ENCODE results near the gene BEST2. TPM values are rescaled to one million over a fixed set of nuclear protein-coding genes. Genes with fewer than 3 reads are reported as not detected.
"Not testable (repeated sequence)": the region's sequence is repeated elsewhere in the genome, so short reads cannot be mapped to it uniquely, and the experiment has no call there.

BEST2 gene
- total RNA-seq, 1 donor from 2014 or later: not detected

DNA sequence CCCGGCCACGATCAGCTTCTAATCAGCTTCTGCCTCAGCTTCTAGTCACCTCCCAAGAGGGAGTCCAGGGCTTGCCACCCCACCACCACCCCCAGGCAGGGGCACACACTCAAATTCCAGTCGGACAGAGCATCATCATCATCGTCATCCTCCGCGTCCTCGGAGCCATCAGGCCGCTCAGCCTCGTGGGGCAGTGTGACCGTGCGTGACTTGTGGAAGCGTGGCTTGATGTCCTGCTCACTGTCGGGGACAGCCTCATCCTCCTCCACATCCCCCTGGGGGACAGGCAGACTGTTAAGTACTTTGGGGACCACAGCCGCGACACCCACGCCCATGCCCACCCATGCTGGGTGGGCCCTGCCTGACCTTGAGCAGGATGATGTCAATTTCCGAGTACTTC is 40.4 kb upstream of the BEST2 start:
- no peak overlapping the region for H3K27ac ChIP-seq
- H3K4me3 ChIP-seq: no peak overlapping the region
- intact Hi-C loops (cut with DNase I): no loop called here
- no peaks in the 10 kb centered on the region for H3K9me3 ChIP-seq
- TF ChIP-seq, protein P1, sequence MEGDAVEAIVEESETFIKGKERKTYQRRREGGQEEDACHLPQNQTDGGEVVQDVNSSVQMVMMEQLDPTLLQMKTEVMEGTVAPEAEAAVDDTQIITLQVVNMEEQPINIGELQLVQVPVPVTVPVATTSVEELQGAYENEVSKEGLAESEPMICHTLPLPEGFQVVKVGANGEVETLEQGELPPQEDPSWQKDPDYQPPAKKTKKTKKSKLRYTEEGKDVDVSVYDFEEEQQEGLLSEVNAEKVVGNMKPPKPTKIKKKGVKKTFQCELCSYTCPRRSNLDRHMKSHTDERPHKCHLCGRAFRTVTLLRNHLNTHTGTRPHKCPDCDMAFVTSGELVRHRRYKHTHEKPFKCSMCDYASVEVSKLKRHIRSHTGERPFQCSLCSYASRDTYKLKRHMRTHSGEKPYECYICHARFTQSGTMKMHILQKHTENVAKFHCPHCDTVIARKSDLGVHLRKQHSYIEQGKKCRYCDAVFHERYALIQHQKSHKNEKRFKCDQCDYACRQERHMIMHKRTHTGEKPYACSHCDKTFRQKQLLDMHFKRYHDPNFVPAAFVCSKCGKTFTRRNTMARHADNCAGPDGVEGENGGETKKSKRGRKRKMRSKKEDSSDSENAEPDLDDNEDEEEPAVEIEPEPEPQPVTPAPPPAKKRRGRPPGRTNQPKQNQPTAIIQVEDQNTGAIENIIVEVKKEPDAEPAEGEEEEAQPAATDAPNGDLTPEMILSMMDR (IDR thresholded peaks at IDR 0.05): no peak
- no peak for DNase-seq
- no peak for ATAC-seq
- H3K36me3 ChIP-seq: peaks cover 91% of the 10 kb centered on the region
- no peaks in the 10 kb centered on the region for H3K27me3 ChIP-seq
- H3K4me1 ChIP-seq: no peaks in the 10 kb centered on the region

GRCh38 chr19:12712077-12712476 is 39.5 kb upstream of the BEST2 start:
- H3K27ac ChIP-seq; ATAC-seq; intact Hi-C loops (cut with DNase I); H3K9me3 ChIP-seq; H3K4me1 ChIP-seq; H3K4me3 ChIP-seq; H3K27me3 ChIP-seq; DNase-seq: not testable (repeated sequence)
- TF ChIP-seq, protein P1 (IDR thresholded peaks at IDR 0.05): peak; percentile 35
- peaks cover 82% of the 10 kb centered on the region for H3K36me3 ChIP-seq

- H3K4me3 ChIP-seq; intact Hi-C loops (cut with DNase I); H3K9me3 ChIP-seq; H3K4me1 ChIP-seq; DNase-seq; H3K27me3 ChIP-seq; ATAC-seq; H3K27ac ChIP-seq: not testable (repeated sequence)
- H3K36me3 ChIP-seq: peaks cover 82% of the 10 kb centered on the region
Measured at GRCh38 chr19:12713304-12713703, 38.3 kb upstream of the BEST2 start.

DNA sequence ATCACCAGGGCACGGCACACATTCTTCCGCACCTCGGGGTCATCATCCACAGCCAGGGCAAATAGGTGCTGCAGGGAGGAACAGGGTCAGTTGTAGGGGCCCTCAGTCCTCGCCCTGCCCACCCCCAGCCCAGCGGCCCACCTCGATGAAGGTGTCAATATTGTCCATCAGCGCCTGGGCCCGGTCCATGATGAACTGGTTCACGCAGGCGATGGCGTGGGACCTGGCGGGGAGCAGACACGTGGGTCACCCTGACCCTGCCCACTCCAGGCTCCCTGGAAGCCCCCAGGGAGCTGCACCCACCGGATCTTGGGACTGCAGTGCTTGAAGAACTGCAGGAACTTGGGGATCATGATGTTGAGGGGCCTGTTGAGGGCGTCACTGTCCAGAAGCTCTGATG is 36.5 kb upstream of the BEST2 start:
- TF ChIP-seq, protein P1 (IDR thresholded peaks at IDR 0.05): no peak
- DNase-seq: no peak
- no peaks in the 10 kb centered on the region for H3K4me1 ChIP-seq
- H3K9me3 ChIP-seq: no peaks in the 10 kb centered on the region
- H3K36me3 ChIP-seq: peaks cover 72% of the 10 kb centered on the region
- H3K4me3 ChIP-seq: no peak overlapping the region
- no peaks in the 10 kb centered on the region for H3K27me3 ChIP-seq
- no peak for ATAC-seq
- H3K27ac ChIP-seq: no peak overlapping the region
- intact Hi-C loops (cut with DNase I): no loop called here

- ATAC-seq (no peak), DNase-seq (no peak)
- intact Hi-C loops (cut with DNase I): no loop called here
- Histone ChIP-seq H3K4me3 (no peak overlapping the region), H3K27ac (no peak overlapping the region), H3K4me1 (peaks cover 7% of the 10 kb centered on the region), H3K36me3 (peaks cover 64% of the 10 kb centered on the region), H3K27me3 (no peaks in the 10 kb centered on the region), H3K9me3 (no peaks in the 10 kb centered on the region)
- TF ChIP-seq, protein P1 (IDR thresholded peaks at IDR 0.05): no peak
Measured at GRCh38 chr19:12715929-12716328, 35.7 kb upstream of the BEST2 start.

- H3K27ac ChIP-seq: no peak overlapping the region
- H3K4me3 ChIP-seq: peak overlapping the region; percentile 63
- H3K27me3 ChIP-seq: no peaks in the 10 kb centered on the region
- ATAC-seq (no peak), DNase-seq (no peak)
- peaks cover 24% of the 10 kb centered on the region for H3K36me3 ChIP-seq
- intact Hi-C loops (cut with DNase I): no loop called here
- H3K9me3 ChIP-seq: no peaks in the 10 kb centered on the region
- TF ChIP-seq, protein P1 (IDR thresholded peaks at IDR 0.05): no peak
- peaks cover 33% of the 10 kb centered on the region for H3K4me1 ChIP-seq
Measured at GRCh38 chr19:12720296-12720695, 31.3 kb upstream of the BEST2 start.
